ENCODE measurements around the gene UNC13B. TPM values are rescaled to one million over a fixed set of nuclear protein-coding genes. Genes with fewer than 3 reads are reported as not detected.

UNC13B gene
- total and polyA plus RNA-seq, 8 donors, result 70.0 to 92.8 (median 86.3) TPM

- H3K27me3 ChIP-seq, result no peaks in the 10 kb centered on the region
- H3K36me3 ChIP-seq, result no peaks in the 10 kb centered on the region
- no peak for TF ChIP-seq CTCF (IDR thresholded peaks at IDR 0.05)
- H3K9me3 ChIP-seq, result no peaks in the 10 kb centered on the region
- peak overlapping the region in 1 of 2 donors; percentile 25 for H3K4me3 ChIP-seq
- ATAC-seq (no peak), DNase-seq (no peak)
- H3K4me1 ChIP-seq, result peaks cover 0 to 24% of the 10 kb centered on the region in 2 donors
- peak overlapping the region in 1 of 2 donors; percentile 37 for H3K27ac ChIP-seq
- intact Hi-C loops (cut with DNase I), result no loop called here
Observed at GRCh38 chr9:35342221-35342958, 180.6 kb downstream of the UNC13B start.

GRCh38 chr9:35348109-35348508 is 186.3 kb downstream of the UNC13B start:
- no peak for TF ChIP-seq CTCF (IDR thresholded peaks at IDR 0.05)
- intact Hi-C loops (cut with DNase I), result no loop called here
- Histone ChIP-seq H3K27me3 (no peaks in the 10 kb centered on the region), H3K4me1 (peaks cover 0 to 13% of the 10 kb centered on the region in 2 donors), H3K9me3 (no peaks in the 10 kb centered on the region), H3K4me3 (no peak overlapping the region), H3K36me3 (peaks cover 0 to 2% of the 10 kb centered on the region in 2 donors), H3K27ac (no peak overlapping the region)
- DNase-seq (no peak), ATAC-seq (no peak)

DNA sequence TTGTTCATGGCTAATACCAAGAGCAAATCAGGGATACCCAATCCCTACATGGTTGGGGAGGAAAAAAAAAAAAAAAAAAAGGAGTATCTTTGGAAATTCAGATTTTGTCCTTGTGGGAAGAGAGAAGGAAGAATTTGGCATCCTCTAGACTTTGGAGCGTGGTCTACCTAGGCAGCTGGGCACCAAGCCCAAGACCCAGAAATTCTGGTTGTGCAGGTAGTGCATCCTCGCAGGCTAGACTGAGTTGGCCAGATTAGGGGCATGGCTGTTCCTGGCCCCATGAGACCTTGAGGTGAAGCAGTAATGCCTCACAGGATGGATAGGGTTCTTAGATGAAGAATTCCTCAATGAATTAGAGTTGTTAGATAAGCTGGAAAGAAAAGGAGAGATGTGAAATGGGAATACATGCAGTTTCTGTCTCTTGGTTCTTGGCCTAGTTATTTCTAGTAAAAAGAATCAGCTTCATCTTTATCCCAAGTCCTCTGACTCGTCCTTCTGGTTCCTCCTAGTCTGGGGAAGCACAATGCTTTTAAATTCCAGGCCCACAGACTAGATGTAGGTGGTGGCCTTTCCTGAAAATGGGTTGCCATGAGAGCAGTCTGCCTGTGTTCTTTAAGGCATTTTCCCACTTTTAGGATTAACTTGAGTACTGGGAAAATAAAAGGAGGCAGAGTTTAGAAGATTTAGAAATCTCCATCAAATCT is 187.6 kb downstream of the UNC13B start:
- TF ChIP-seq CTCF (IDR thresholded peaks at IDR 0.05), result no peak
- ATAC-seq, result no peak

GRCh38 chr9:35350212-35350611 is 188.4 kb downstream of the UNC13B start:
- Histone ChIP-seq H3K27ac (no peak overlapping the region), H3K36me3 (peaks cover 0 to 2% of the 10 kb centered on the region in 2 donors), H3K4me3 (no peak overlapping the region), H3K4me1 (peaks cover 0 to 18% of the 10 kb centered on the region in 2 donors), H3K27me3 (no peaks in the 10 kb centered on the region), H3K9me3 (no peaks in the 10 kb centered on the region)
- TF ChIP-seq CTCF (IDR thresholded peaks at IDR 0.05), result no peak
- DNase-seq, result no peak
- intact Hi-C loops (cut with DNase I), result no loop called here
- ATAC-seq, result peak; percentile 36

More for the DNA sequence above, 187.6 kb downstream of the UNC13B start:
- peaks cover 0 to 2% of the 10 kb centered on the region in 2 donors for H3K36me3 ChIP-seq
- no peak overlapping the region for H3K4me3 ChIP-seq
- intact Hi-C loops (cut with DNase I), result no loop called here
- no peaks in the 10 kb centered on the region for H3K9me3 ChIP-seq
- DNase-seq, result no peak
- H3K27ac ChIP-seq, result no peak overlapping the region
- H3K27me3 ChIP-seq, result no peaks in the 10 kb centered on the region
- H3K4me1 ChIP-seq, result peaks cover 0 to 18% of the 10 kb centered on the region in 2 donors

Data from left lung (tissue), 10 donors.